Stimulated activated CD4-positive, alpha-beta T cell treated with anti-CD3 and anti-CD28 coated beads, Interleukin-4, amount 100 ng/mL, for 4 hours (primary cell): Measurements from ENCODE around the gene GKN1.
"Not testable (repeated sequence)": the region's sequence is repeated elsewhere in the genome, so short reads cannot be mapped to it uniquely, and the experiment has no call there.

ENCODE experiments used
- DNase-seq, 2 experiments: peaks; one replicate each; pipeline ENCODE4 v3.0.0-alpha.2; 2020

GKN1 gene, protein sequence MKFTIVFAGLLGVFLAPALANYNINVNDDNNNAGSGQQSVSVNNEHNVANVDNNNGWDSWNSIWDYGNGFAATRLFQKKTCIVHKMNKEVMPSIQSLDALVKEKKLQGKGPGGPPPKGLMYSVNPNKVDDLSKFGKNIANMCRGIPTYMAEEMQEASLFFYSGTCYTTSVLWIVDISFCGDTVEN

DNA sequence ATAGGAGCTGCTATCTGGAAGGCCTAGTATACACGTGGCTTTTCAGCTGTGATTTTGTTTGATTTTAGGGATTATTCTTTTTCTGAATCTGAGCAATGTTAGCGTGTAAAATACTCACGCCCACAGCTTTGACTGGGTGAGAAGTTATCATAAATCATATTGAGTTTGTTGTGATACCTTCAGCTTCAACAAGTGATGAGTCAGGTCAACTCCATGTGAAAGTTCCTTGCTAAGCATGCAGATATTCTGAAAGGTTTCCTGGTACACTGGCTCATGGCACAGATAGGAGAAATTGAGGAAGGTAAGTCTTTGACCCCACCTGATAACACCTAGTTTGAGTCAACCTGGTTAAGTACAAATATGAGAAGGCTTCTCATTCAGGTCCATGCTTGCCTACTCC lies at the start of gene GKN1:
TSS of gene GKN1 (plus strand) at position 386 of the 400 bp plus-strand sequence. CDS start 42 bp downstream, outside the sequence.
- no peak for DNase-seq

DNA sequence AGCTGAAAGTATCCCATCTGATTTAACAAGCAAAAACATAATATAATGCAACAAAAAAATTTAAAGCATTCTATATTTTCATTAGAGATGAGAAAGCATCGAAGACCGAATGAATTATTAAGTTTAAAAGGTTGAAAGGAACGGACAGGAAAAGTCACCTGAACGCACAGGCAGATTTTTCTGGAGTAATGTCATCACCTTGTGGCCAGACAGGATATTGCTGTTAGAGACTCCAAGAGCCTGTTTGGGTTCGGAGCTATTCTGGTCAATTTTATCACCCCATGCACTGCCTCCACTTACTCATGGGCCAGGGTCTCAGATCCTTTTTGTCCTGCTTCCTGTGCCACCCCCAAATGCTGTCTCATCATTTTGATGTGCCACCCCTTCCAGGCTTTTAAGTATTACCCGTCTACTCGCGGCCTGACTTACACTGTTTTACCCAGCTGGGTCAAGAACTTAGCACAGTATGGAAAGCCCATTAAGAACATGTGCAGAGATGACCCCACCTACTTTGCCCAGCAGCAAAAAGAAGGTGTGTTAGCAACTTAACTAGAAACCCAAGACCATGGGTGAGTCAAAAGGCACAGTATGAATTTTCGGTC lies 49.0 kb upstream of the GKN1 start:
- DNase-seq = peak in 1 of 2 experiments; percentile 52

DNA sequence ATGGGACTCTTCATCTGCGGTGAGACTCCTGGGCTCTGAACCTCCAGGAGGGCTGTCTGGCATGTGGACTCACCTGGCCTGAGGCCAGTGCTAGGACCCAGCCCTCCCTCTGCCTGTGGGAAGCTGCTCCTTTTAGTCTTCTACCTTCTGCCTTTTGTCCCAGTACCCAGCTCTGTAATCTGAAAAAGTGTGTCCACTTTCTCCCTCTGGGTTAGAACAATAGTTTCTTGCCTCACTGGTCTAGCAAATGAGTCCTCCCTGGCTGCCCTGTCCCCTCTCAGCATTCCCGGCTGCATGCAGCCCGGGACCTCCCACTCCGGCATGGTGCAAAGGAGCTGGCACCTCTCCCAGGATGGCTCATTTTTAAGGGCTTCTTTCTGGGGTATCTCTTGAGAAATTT lies 47.6 kb upstream of the GKN1 start:
- no peak for DNase-seq

DNA sequence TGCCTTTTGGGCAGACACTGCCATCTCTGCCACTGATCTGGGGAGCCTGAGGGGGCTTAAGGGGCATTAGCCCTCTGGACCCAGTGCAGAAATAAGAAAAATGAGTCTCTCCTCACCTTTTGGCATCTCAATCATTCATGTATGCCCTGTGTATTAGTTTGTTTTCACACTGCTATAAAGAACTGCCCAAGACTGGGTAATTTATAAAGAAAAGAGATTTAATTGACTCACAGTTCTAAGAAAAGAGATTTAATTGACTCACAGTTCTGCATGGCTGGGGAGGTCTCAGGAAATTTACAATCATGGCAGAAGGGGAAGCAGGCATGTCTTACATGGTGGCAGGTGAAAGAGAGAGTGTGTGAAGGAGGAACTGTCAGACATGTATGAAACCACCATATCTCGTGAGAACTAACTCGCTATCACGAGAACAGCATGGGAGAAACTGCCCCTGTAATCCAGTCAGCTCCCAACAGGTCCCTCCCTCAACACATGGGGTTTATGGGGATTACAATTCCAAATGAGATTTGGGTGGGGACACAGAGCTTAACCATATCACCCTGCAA lies 43.2 kb upstream of the GKN1 start:
- no peak for DNase-seq

DNA sequence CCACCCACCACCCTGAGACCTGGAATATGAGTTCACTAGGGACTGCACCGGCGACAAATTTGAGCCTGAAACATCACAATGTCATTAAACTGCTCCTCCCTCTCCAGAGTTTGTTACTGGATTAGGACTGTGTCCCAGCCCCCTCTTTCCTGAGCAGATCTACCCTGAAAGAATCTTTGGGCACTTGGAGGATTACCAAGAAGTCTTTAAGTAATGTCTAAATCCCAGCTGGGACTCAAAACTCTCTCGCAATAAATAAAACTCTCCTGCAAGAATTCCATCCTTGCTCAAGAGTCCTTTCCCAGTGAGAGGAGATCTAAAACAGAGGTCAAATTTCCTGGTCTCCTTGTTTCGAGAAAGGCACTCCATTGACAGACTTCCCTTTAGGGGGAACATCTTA lies 42.6 kb upstream of the GKN1 start:
- DNase-seq = no peak

DNA sequence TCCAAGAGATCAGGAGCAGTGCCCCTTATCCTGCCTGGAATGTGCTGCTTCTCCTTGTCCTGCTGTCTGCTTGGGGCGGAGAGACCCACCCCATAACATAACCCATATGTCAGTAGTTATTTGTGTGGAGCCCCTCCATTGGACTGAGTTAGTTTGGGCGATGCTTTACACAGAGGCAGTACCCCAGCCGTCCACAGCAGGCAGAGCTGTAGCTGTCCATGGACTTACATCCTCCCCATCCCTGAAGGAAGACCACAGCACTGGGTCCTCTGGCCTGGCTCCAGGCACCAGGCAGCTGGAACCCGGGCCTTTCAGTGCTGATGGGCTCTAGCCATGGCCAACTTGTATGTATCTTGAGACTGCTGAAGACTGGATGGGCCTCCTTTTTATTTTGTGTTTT lies 42.0 kb upstream of the GKN1 start:
- DNase-seq = no peak

DNA sequence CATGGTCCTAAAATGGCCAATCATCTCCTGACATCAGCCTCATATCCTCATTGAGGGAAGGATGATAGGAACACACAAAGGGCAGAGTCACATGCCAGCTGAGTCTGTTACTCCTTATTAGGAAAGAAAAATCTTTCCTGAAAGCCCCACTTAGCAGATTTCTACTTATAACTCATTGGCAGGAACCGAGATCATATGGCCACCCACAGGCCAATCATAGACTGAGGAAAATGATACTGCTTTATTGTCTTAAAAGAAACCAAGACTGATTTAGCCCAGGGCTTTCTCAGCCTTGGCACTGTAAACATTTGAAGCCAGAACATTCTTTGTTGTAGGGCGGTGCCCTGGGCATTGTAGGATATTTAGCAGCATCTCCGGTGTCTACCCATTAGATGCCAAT lies 40.4 kb upstream of the GKN1 start:
- DNase-seq = no peak

DNA sequence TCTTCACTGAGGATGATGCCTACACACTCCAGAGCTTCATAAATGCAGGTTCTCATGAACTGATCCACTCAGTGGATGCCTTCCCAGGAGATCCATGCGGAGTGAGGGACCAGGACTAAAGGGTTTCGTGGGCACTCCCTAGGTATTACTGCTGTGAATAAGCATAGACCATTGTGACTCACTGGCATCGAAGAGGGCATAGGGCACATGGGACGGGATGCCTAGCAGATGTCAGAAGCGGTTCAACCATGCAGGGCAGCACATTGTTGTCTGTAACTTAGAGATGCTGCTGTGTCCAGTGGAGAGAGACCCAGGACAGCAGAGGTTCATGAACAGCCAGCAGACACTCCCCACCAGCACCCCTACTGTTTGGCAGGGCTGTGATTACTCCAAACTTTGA lies 39.0 kb upstream of the GKN1 start:
- no peak for DNase-seq

DNA sequence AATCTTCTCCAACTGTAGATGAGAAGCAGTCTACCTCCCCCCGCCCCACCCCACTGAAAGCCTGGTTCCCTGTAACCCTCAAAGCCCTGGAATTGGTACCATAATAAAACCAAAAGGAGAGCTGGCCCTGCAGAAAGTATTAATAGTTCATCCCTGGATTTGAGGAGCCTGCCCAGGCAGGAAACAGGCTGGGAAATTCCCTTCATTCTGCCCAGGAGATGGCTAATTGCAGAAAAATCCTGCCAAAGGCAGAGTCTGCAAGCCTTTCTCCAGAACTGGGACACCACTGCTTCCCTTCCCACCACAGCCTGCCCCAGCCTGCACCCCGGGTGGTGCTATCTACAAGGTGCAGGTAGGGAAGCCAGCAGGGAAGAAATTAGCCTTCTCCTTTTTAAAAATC lies 38.0 kb upstream of the GKN1 start:
- no peak for DNase-seq

DNA sequence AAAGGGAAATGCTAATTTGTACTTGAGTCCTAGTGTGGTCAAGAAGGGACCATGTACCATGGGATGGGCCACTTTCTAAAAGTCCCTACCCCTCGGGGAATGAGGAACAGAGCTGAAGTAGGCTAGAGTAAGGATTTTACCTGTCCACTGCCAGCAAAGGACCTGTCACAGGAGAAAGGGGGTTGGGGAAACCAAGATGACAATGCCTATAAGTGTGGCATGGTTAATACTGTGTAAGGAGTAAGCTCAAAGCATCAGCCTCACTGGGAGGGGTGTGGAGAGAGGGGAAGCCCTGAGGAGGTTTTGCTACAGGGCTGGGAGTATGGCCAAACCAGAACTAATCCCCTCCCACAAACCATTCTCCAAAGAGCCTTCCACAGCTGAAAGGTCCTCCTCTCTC lies 37.5 kb upstream of the GKN1 start:
- no peak for DNase-seq

DNA sequence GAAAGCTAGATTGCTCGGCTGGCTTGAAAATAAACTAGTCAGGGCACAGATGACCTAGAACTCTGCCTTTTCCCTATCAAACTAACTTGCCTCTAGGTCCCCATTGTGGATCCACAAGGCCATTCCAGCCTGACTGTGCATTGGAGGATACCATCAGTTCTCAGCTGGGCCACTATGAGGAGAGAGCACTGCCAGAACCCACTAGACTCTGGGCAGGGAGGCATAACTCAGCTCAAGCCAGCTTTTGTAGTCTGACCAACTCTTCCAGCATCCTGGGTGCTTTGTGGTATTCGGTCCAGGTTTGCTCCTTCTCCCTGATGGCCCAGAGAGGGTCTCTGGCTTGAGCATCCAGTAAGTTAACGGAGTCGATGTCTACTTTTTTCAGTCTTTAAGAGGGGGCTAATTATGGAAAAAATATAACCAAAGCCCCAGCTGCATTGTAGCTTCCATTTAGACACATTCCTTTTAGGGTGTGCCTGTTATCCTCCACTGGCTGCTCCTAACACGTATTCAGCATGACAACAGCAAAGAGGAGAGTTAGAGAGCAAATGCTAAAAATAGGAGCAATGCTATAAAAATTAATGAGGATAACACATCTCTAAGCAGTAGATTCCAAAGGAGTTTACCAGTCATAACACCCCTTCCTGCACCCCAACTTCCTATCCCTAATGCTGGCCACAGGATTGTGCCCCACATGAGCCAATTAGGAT lies 36.9 kb upstream of the GKN1 start:
- DNase-seq = no peak

DNA sequence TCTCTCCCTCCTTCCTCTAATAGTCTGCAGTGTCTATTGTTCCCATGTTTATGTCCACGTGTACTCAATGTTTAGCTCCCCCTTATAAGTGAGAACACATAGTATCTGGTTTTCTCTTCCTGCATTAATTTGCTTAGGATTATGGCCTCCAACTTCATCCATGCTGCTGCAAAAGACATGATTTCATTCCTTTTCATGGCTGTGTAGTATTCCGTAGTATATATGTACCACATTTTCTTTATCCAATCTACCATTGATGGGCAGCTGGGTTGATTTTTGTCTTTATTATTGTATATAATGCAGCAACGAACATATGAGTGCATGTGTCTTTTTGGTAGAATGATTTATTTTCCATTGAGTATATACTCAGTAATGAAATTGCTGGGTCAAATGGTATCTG lies 35.5 kb upstream of the GKN1 start:
- no peak for DNase-seq

DNA sequence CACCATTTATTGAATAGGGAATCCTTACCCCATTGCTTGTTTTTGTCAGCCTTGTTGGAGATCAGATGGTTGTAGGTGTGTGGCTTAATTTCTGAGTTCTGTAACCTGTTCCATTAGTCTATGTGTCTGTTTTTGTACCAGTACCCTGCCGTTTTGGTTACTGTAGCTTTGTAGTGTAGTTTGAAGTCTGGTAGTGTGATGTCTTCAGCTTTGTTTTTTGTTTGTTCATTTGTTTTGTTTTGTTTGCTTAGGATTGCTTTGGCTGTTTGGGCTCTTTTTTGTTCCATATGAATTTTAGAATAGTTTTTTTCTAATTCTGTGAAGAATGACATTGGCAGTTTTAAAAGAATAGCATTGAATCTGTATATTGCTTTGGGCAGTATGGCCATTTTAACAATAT lies 34.5 kb upstream of the GKN1 start:
- no peak for DNase-seq

DNA sequence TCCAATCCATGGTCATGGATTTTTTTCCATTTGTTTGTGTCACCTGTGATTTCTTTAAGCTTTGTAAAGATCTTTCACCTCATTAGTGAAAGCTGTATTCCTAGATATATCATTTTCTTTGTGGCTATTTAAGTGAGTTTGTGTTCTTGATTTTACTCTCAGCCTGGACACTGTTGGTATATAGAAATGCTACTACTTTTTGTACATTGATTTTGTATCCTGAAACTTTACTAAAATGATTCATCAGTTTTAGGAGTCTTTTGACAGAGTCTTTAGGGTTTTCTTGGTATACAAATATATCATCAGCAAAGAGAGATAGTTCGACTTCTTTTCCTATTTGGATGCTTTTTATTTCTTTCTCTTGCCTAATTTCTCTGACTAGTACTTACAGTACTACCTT lies 34.1 kb upstream of the GKN1 start:
- DNase-seq = no peak

DNA sequence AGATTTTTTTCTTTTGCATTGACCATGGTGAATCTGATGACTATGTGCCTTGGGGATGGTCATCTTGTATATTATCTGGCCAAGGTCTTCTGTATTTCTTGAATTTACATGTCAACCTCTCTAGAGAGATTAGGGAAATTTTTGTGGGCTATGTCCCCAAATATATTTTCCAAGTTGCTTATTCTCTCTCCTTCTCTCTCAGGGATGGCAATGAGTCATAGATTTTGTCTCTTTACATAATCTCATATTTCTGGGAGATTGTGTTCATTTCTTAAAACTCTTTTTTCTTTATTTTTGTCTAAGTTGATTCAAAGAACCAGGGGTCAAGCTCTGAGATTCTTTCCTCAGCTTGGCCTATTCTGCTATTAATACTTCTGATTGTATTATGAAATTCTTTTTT lies 31.6 kb upstream of the GKN1 start:
- DNase-seq = no peak

DNA sequence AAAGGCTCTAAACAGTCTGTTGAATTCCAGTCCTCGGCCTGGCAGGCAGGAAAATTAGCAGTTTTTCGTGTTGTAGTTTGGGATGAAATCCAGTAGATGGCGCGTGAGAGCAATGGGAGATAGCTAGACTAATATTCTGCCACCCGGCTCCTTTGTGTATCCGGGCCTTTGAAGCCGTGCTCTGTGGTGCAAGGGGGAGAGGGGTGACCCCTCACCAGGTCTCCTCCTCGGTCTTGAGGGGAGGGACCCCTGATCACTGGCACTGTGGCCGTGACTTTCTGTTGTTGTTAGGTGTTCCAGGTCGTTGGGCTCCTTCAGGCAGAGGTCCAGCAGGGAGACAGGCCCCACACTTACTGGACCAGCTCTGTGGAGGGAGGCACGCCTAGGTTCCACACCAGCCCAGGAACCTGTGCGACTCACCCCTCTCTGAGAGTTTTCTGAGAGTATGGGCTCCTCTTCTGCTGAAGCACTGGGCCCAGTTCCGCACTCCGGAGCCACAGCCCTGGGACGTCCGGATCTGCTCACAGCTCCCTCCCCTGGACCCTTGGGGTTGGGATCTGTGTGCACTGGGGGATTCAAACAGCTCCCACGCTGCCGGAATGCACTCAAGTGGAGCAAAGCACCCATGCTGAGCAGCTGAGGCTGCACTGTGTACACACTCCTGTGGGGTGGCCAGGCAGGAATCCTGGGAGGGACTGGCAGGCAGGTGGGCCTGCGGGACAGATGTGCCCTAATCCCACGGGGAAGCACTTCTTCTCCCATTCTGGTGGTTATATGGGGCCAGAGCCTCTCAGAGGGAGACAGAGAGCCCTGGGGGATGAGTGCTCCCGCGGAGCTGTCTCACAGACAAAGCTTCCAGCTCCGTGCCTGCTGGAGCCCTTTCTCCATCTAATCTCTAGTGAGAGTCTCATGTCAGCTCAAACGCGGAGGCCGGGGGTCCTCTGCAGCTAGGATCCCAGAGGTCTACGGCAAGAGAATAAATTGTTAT lies 30.6 kb upstream of the GKN1 start:
- peak; percentile 33 to 34 for DNase-seq

DNA sequence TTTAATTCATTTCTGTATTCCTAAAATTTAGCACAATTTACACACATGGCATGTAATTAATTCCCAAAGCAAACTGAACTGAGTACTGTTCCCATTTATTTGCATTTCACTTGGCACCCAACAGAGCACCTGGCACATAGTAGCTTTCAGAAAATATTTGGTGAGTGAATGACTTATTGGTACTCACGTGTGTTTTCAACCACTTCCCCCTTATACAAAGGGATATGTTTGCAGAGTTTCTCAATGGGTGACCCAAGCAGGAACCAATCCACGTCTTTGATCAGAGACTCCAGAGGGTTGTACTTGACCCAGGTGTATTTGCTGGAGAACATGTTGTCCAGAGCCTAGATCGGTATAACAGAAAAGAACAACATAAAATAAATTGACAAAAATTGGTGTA lies 28.3 kb upstream of the GKN1 start:
- DNase-seq = no peak

DNA sequence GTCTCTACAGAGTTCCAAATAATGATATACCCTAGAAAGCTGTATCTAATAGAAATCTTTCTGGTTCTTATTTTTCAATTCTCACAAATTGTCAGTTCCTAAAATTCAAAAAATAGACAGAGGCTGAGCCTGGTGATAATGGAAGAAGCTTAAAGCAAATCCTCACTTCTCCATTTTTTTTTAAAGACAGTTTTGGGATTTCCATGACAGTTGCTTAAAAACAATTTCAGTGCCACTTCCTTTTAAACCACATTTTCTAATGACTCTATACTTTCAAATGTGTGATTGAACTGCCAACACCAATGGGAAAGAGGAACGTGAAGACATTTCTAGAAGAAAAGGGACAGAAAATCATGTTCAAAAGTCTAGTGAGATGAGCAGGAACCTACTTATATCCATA lies 25.7 kb upstream of the GKN1 start:
- no peak for DNase-seq

DNA sequence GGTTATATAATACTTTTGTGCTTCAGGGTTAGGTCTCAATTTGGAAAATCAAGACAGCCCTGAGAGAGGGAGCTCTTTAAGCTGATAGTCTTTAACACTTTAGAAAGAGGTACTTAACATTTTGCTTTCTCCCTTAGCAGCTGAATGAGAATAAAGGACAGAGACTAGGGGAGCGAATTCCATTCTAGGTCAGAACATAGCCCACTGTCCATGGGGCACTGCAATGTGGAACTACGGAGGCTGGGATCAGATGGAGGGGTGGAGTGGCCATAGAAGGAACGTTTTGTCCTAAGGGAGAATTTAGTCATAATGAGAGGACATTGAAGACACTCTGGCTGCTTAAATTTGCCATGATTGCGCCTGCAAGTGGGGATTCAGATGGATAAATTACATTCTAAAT lies 22.5 kb upstream of the GKN1 start:
- no peak for DNase-seq

DNA sequence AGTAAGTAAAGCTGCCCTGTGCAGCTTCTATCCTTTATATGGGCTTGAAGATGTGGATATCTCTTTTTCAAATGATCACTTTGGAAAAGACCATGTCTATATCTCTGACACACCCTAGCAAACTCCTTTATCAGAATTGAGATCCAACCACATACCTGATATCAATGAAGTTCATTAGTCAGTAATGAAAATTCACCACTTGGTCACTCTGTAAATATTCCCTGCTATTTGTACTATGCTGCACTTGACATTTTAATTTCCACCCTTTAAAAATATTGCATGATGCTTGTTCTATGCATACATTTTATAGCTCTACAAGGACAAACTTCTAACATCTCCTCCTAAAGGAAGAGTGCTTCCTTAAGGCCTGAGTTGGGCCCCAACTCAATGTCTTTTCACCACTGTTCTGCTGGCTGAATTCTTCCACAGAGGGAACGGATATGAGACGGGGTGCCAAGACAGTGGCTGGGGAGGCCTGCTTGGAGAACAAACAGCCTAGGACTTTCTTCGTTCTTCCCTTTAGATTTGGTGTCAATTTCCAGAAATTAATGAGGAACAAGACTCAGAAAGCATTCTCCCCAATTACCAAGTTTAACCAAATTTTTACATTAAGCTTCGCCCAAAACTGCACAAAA lies 21.4 kb upstream of the GKN1 start, which contains the start of gene GKN2:
TSS of gene GKN2 (minus strand) at position 7 of the 635 bp plus-strand sequence. CDS start 32 bp downstream, outside the sequence.
- no peak for DNase-seq

DNA sequence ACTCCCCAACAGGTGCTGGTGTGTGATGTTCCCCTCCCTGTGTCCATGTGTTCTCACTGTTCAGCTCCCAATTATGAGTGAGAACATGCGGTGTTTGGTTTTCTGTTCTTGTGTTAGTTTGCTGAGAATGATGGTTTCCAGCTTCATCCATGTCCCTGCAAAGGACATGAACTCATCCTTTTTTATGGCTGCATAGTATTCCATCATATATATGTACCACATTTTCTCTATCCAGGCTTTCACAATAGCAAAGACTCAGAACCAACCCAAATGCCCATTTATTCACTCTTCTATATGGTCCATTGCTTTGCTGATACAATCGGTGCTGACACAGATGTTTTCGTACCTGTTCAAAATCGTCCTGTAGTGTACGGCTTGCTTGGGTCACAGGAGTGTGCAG lies 19.0 kb upstream of the GKN1 start:
- DNase-seq = not testable (repeated sequence)

DNA sequence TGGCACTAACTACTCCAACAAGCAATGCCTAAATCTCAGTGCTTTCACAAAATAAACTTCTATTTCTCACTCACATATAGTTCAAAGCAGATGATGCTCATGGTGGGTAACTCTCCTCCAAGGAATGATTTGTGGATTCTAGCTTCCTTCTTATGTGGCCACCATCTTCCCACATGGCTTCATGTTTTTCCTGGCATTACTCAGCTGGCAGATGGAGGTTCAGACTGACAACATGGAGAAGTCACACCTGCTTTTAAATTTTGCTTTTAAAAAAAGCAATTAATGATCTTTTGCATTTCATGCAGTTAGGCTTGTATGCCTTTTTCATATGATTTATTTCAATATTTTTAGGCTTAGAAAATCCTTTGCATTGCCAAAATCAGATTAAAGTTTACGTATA lies 15.4 kb upstream of the GKN1 start:
- DNase-seq = no peak
